Middle frontal gyrus (tissue), 1 donor: ENCODE measurements around the gene P2RX6.

Experiments used
- DNase-seq: peaks from one replicate; pipeline ENCODE4 v3.0.0-alpha.2; 2015; ENCODE audit warnings: low spot score; ENCODE audit errors: extremely low spot score

P2RX6 gene

GRCh38 chr22:21012446-21013407 is 2.2 kb upstream of the P2RX6 start:
- no peak for DNase-seq

- no peak for DNase-seq
These were observed 1.2 kb upstream of the P2RX6 start for GRCh38 chr22:21013657-21014201.

GRCh38 chr22:21014202-21014725 is 701 bp upstream of the P2RX6 start:
- peak; percentile 82 for DNase-seq

- DNase-seq, result no peak
These were observed 571 bp downstream of the P2RX6 start for GRCh38 chr22:21015466-21016006.

- no peak for DNase-seq
These were observed 1.9 kb downstream of the P2RX6 start for GRCh38 chr22:21016644-21017420.

- no peak for DNase-seq
These were observed 3.3 kb downstream of the P2RX6 start for GRCh38 chr22:21018314-21018713.

- no peak for DNase-seq
These were observed 6.0 kb downstream of the P2RX6 start for GRCh38 chr22:21020802-21021429.

GRCh38 chr22:21022507-21022906 is 7.5 kb downstream of the P2RX6 start:
- DNase-seq, result no peak

GRCh38 chr22:21022955-21023614 is 8.1 kb downstream of the P2RX6 start:
- DNase-seq, result no peak

- no peak for DNase-seq
These were observed 10.3 kb downstream of the P2RX6 start for GRCh38 chr22:21025266-21025665.

GRCh38 chr22:21025763-21026755 is 11.1 kb downstream of the P2RX6 start:
- DNase-seq, result no peak

- peak; percentile 19 for DNase-seq
These were observed 12.1 kb downstream of the P2RX6 start for GRCh38 chr22:21026783-21027692.

GRCh38 chr22:21028277-21029251 is 13.6 kb downstream of the P2RX6 start:
- DNase-seq, result no peak

- no peak for DNase-seq
These were observed 14.6 kb downstream of the P2RX6 start for GRCh38 chr22:21029486-21030025.

- no peak for DNase-seq
These were observed 15.1 kb downstream of the P2RX6 start for GRCh38 chr22:21030032-21030431.

GRCh38 chr22:21030621-21031544 is 15.9 kb downstream of the P2RX6 start:
- DNase-seq, result no peak
